ENCODE results near the gene ABCA10. TPM values are rescaled to one million over a fixed set of nuclear protein-coding genes. Genes with fewer than 3 reads are reported as not detected.

Gene ABCA10
- total RNA-seq, 4 donors from 2014 or later: 2.5 to 4.2 (median 3.4) TPM

DNA sequence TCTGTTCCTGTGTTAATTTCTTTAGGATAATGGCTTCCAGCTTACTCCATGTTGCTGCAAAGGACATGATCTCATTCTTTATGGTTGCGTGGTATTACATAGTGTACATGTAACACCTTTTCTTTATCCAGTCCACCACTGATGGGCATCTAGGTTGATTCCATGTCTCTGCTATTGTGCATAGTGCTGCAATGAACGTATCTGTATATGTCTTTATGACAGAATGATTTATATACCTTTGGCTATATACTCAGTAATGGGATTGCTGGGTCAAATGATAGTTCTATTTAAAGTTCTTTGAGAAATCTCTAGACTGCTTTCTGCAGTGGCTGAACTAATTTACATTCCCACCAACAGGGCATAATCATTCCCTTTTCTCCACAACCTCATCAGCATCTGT is 39.8 kb downstream of the ABCA10 start:
- H3K27ac ChIP-seq (replicated peaks in 1 of 4): no peak overlapping the region
- H3K9me3 ChIP-seq: no peaks in the 10 kb centered on the region
- no peaks in the 10 kb centered on the region for H3K27me3 ChIP-seq
- TF ChIP-seq, protein P1, sequence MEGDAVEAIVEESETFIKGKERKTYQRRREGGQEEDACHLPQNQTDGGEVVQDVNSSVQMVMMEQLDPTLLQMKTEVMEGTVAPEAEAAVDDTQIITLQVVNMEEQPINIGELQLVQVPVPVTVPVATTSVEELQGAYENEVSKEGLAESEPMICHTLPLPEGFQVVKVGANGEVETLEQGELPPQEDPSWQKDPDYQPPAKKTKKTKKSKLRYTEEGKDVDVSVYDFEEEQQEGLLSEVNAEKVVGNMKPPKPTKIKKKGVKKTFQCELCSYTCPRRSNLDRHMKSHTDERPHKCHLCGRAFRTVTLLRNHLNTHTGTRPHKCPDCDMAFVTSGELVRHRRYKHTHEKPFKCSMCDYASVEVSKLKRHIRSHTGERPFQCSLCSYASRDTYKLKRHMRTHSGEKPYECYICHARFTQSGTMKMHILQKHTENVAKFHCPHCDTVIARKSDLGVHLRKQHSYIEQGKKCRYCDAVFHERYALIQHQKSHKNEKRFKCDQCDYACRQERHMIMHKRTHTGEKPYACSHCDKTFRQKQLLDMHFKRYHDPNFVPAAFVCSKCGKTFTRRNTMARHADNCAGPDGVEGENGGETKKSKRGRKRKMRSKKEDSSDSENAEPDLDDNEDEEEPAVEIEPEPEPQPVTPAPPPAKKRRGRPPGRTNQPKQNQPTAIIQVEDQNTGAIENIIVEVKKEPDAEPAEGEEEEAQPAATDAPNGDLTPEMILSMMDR (IDR thresholded peaks at IDR 0.05): no peak
- no peak for TF ChIP-seq POLR2A (IDR thresholded peaks at IDR 0.05; ENCODE audit: low read depth)
- TF ChIP-seq POLR2AphosphoS5 (IDR thresholded peaks at IDR 0.05): no peak
- no peak for TF ChIP-seq EP300 (IDR thresholded peaks at IDR 0.05)
- DNase-seq (ENCODE audit: extremely low spot score): no peak
- H3K4me1 ChIP-seq: no peaks in the 10 kb centered on the region
- WGBS: 75% methylated on average over 2 of the region's 2 CpGs
- no peak overlapping the region for H3K4me3 ChIP-seq
- intact Hi-C loops (cut with DNase I): no loop called here
- peaks cover 0 to 23% (median 0%) of the 10 kb centered on the region in 4 donors for H3K36me3 ChIP-seq

DNA sequence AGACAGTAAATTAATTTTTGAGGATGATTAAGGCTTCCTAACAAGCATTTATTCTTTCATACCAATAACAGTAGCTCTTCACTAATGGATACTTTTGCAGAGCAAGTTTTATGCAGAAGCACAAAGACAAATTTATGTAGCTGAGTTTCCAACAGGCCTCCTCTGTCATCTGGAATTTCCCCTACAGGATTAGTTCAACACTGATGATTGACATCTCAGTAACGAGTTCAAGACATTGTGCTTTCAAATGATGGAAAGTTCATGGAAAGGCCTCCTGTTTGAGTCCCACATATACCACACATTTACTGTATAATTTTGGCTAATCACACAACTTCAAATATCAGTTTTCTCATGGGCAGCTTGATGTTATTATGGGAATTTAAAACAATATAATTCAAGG is 40.6 kb downstream of the ABCA10 start:
- no peak overlapping the region for H3K4me3 ChIP-seq
- H3K4me1 ChIP-seq: no peaks in the 10 kb centered on the region
- no peak overlapping the region for H3K27ac ChIP-seq (replicated peaks in 1 of 4)
- H3K36me3 ChIP-seq: peaks cover 0 to 21% (median 0%) of the 10 kb centered on the region in 4 donors
- no peaks in the 10 kb centered on the region for H3K27me3 ChIP-seq
- no peak for DNase-seq (ENCODE audit: extremely low spot score)
- WGBS: 58% methylated on average over 1 of the region's 1 CpG
- intact Hi-C loops (cut with DNase I): no loop called here
- TF ChIP-seq POLR2AphosphoS5 (IDR thresholded peaks at IDR 0.05) (no peak), POLR2A (IDR thresholded peaks at IDR 0.05; ENCODE audit: low read depth) (no peak), EP300 (IDR thresholded peaks at IDR 0.05) (no peak)
- TF ChIP-seq, protein P1 (IDR thresholded peaks at IDR 0.05): no peak
- no peaks in the 10 kb centered on the region for H3K9me3 ChIP-seq

DNA sequence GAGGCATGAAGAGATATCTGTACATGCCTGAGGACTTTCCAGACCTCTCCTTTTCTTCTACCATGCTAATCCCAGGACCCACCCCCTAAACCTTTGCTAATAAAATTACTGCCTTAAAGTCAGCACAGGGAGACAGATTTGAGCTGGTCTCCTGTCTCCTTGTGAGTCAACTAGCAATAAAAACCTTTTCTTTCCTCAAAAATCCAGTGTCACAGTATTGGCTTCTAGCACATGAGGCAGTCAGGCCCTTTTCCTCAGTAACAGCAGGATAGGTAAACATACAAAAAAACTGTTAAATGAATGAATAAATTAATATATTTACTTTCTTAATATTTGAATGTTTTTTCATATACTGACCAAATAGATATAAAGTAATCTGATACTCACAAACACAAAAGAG is 41.3 kb downstream of the ABCA10 start:
- Histone ChIP-seq H3K36me3 (peaks cover 0 to 15% (median 0%) of the 10 kb centered on the region in 4 donors), H3K9me3 (no peaks in the 10 kb centered on the region), H3K4me3 (no peak overlapping the region), H3K27me3 (no peaks in the 10 kb centered on the region), H3K4me1 (no peaks in the 10 kb centered on the region), H3K27ac (replicated peaks in 1 of 4) (no peak overlapping the region)
- DNase-seq (ENCODE audit: extremely low spot score): no peak
- intact Hi-C loops (cut with DNase I): no loop called here
- TF ChIP-seq, protein P1 (IDR thresholded peaks at IDR 0.05): no peak
- TF ChIP-seq POLR2AphosphoS5 (IDR thresholded peaks at IDR 0.05) (no peak), POLR2A (IDR thresholded peaks at IDR 0.05; ENCODE audit: low read depth) (no peak), EP300 (IDR thresholded peaks at IDR 0.05) (no peak)

- no peak overlapping the region for H3K27ac ChIP-seq (replicated peaks in 1 of 4)
- intact Hi-C loops (cut with DNase I): no loop called here
- TF ChIP-seq POLR2A (IDR thresholded peaks at IDR 0.05; ENCODE audit: low read depth) (no peak), POLR2AphosphoS5 (IDR thresholded peaks at IDR 0.05) (no peak), EP300 (IDR thresholded peaks at IDR 0.05) (no peak)
- TF ChIP-seq, protein P1 (IDR thresholded peaks at IDR 0.05): no peak
- H3K27me3 ChIP-seq: no peaks in the 10 kb centered on the region
- 79% methylated on average over 4 of the region's 4 CpGs for WGBS
- no peaks in the 10 kb centered on the region for H3K4me1 ChIP-seq
- no peaks in the 10 kb centered on the region for H3K36me3 ChIP-seq
- no peak for DNase-seq (ENCODE audit: extremely low spot score)
- H3K9me3 ChIP-seq: no peaks in the 10 kb centered on the region
- H3K4me3 ChIP-seq: no peak overlapping the region
Measured at GRCh38 chr17:69179227-69179952, 49.2 kb downstream of the ABCA10 start.

DNA sequence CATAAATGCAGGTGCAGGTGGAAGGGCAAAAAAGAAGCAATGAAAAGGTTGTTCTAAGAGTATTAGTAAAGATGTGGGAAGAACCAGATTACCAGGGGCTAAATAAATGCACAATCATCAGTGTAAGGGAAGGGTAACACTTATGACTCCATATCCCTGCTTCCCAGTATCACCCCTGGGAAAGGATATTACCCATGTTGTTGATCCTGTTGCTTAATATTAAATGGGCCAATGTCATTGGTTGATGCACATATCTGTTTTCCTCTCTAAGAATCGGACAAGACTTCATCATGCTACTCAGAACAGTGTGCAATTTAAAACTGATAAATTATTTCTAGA is 52.2 kb downstream of the ABCA10 start:
- Histone ChIP-seq H3K36me3 (no peaks in the 10 kb centered on the region), H3K27me3 (no peaks in the 10 kb centered on the region), H3K27ac (replicated peaks in 1 of 4) (no peak overlapping the region), H3K4me1 (no peaks in the 10 kb centered on the region), H3K4me3 (no peak overlapping the region), H3K9me3 (no peaks in the 10 kb centered on the region)
- intact Hi-C loops (cut with DNase I): no loop called here
- no peak for DNase-seq (ENCODE audit: extremely low spot score)
- TF ChIP-seq EP300 (IDR thresholded peaks at IDR 0.05) (no peak), POLR2AphosphoS5 (IDR thresholded peaks at IDR 0.05) (no peak), POLR2A (IDR thresholded peaks at IDR 0.05; ENCODE audit: low read depth) (no peak)
- TF ChIP-seq, protein P1 (IDR thresholded peaks at IDR 0.05): no peak
- WGBS: 85% methylated on average over 1 of the region's 1 CpG

Data from esophagus muscularis mucosa (tissue), 4 donors.